Lower leg skin (tissue), 3 donors: ENCODE measurements around the gene TLE5.

Source experiments
- POLR2A ChIP-seq, 2 donors: fragments of 450-650 bp; IDR thresholded peaks; one replicate each; pipeline ENCODE4 v1.6.1; 2016 to 2017; ENCODE audit warnings: antibody characterized with exemption in 2 of 2, mild to moderate bottlenecking in 1 of 2, moderate library complexity in 1 of 2
- TF ChIP-seq, protein P1 (sequence below), 3 donors: fragments of 450-650 bp; IDR thresholded peaks; one replicate each; pipeline ENCODE4 v1.5.1; 2016; ENCODE audit warnings: antibody characterized with exemption in 3 of 3, mild to moderate bottlenecking in 3 of 3, moderate library complexity in 2 of 3

DNA sequence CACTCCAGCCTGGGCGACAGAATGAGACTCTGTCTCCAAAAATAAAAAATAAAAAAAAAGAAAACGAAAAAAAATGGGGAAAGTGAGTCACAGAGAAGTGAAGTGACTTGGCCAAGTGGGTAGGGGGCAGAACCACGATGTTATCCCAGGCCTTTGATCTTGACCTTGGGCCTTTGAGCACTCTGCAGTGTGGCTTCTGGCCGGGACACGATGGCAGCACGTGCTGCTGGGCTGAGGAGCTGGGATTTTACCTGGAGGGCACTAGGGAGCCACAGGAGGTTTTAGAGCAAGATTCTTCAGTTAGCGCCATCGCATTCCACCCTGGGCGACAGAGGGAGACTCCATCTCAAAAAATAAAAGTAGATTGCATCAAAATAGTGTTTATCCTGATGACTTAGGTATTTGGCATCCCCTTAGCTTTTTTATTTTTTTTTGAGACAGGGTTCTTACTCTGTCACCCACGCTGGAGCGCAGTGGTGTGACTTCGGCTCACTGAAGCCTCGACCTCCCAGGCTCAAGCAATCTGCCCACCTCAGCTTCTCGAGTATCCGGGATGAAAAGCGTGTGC lies 4.3 kb upstream of the TLE5 start:
- TF ChIP-seq, protein P1, sequence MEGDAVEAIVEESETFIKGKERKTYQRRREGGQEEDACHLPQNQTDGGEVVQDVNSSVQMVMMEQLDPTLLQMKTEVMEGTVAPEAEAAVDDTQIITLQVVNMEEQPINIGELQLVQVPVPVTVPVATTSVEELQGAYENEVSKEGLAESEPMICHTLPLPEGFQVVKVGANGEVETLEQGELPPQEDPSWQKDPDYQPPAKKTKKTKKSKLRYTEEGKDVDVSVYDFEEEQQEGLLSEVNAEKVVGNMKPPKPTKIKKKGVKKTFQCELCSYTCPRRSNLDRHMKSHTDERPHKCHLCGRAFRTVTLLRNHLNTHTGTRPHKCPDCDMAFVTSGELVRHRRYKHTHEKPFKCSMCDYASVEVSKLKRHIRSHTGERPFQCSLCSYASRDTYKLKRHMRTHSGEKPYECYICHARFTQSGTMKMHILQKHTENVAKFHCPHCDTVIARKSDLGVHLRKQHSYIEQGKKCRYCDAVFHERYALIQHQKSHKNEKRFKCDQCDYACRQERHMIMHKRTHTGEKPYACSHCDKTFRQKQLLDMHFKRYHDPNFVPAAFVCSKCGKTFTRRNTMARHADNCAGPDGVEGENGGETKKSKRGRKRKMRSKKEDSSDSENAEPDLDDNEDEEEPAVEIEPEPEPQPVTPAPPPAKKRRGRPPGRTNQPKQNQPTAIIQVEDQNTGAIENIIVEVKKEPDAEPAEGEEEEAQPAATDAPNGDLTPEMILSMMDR (IDR thresholded peaks at IDR 0.05), result no peak
- TF ChIP-seq POLR2A (IDR thresholded peaks at IDR 0.05), result no peak
